NCI-H128 (cell line): ENCODE data around the gene LBH.

Source experiments
- DNase-seq: peaks from one replicate; lab custom pipeline; 2025; ENCODE audit not compliant: unreplicated experiment; lab: John Stamatoyannopoulos, UW

Gene LBH

GRCh38 chr2:30216157-30216556 lies 15.2 kb upstream of the LBH start:
- DNase-seq: no peak

- DNase-seq: peak; percentile 60
Measured at GRCh38 chr2:30217644-30218337, 13.5 kb upstream of the LBH start.

DNA sequence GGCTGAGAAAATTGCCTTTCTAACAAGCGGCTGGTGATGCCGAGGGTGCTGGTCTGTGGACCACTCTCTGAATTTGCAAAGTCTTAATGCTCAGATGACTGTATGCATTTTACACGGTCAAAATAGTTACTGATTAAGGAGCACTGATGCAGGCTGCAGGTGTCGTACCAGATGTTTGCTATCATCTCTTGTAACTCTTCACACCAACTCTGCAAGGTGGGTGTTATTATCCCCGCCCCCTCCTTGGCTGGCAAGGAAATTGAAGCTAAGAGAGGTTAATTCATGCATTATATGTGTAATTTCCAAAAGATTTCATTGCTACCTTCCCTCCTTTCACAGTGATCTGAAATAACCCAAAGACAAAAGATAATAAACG lies 13.0 kb upstream of the LBH start:
- no peak for DNase-seq

- no peak for DNase-seq
Measured at GRCh38 chr2:30218814-30219213, 12.5 kb upstream of the LBH start.

GRCh38 chr2:30219886-30220875 lies 11.2 kb upstream of the LBH start:
- no peak for DNase-seq

DNA sequence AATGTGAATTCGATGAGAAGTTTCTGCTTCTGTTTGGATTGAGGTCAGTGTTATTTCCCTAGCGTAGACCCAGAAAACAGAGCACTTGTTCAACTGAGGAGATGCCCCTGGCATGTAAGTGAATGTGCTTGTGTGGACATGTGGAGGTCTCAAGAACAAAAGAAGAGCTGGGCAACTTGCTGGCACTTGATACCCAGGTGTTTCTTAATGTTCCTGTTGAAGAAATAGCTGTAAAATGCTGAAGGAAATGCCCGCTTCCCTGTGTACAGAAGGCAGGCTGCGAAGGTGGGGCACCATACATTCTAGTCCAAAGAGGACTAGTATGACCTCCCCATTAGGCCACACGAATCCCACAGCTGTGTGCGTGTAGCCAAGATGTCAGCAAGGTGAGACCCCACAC lies 9.8 kb upstream of the LBH start:
- no peak for DNase-seq

DNA sequence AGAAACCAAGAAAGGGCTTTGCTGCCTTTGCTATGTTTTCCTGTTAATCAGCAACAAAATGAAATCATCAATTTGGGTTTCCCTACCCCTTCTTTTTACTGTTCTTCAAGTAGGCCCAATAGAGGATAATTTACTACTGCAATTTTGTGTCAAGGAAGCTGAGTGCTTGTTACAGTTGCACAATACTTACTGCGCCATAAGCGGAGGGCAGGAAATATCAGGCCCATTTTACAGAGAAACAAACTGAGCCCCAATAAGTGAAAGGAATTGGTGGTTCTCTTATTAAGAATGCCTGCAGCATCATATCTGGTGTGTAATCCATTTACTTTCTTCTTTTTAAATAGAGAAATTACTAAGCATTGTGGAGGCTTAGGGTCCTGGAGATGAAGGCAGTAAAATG lies 9.3 kb upstream of the LBH start:
- no peak for DNase-seq

DNA sequence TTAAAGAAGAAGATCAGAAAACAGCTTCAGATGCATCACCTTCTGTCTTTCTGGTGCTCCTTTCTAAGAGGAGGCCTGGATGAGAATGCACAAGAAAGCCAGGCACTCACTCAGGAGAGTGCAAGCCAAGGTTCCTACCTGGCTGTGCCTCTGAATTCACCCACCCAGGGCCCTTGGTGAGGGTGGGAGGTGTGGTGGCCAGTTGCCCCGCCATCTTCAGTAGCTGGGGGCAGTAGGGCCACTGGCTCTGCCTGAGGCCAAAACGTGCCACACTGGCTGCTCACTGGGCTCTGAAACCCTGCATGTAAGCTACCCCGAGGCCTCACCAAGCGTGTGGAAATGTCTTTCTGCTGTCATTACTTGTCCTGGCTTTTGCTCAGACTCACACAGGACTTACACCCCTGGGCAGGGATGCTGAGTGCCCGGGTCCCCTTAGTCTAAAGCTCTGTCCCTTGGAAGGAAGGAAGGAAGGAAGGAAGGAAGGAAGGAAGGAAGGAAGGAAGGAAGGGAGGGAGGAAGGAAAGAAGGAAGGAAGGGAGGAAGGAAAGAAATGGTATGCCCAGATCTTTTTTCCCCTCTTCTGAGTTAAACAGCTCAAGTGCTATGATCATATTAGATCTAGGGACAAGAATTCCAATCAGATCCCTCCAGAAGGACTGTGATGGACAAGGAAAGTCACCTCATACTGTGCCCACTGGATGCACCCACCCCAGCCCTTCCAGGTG lies 8.5 kb upstream of the LBH start:
- no peak for DNase-seq

DNA sequence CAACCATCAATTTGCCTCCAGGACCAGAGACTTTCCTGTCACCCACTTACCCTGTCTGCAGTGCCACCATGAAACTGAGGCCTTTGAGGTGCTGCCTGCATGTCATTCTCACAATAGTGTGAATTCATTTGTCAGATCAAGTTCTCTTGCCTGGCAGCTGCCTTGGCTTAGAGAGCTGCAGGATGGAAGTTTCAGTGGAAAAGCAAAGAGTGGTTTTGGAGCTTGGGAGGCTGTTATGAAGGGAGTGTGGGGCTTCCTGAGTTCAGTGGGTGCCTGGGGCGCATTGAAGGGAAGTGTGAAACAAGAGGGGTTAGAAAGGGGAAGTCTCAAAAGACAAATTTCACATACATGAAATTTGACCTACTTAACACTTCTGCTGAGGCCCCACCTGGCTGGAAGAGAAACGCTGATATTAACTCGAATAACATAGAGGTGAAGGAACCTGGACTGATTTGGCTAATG lies 7.9 kb upstream of the LBH start:
- no peak for DNase-seq

- no peak for DNase-seq
Measured at GRCh38 chr2:30224151-30224550, 7.2 kb upstream of the LBH start.

GRCh38 chr2:30225131-30225762 lies 6.1 kb upstream of the LBH start:
- DNase-seq: peak; percentile 35

GRCh38 chr2:30226144-30227032 lies 4.9 kb upstream of the LBH start:
- DNase-seq: no peak

- no peak for DNase-seq
Measured at GRCh38 chr2:30229596-30229995, 1.7 kb upstream of the LBH start.

- no peak for DNase-seq
Measured at GRCh38 chr2:30230497-30231211, 680 bp upstream of the LBH start.

GRCh38 chr2:30231996-30232800 lies 864 bp downstream of the LBH start:
- DNase-seq: no peak

DNA sequence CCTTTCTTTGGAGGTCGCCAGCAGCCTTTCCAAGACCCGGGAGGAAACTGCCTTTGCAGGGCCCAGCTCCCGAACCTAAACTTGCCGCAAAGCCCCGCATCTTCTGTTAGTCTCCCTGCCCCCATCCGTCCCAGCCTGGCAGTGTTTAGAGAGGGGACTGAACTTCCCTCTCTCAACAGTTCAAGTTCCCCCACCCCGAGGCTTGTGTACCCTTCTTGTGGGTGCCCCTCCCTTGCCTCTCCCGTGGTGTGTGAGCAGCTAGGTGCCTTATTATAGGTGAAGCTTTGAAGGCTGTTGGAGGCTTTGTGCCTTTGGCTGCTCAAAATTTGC lies 1.4 kb downstream of the LBH start:
- DNase-seq: no peak

DNA sequence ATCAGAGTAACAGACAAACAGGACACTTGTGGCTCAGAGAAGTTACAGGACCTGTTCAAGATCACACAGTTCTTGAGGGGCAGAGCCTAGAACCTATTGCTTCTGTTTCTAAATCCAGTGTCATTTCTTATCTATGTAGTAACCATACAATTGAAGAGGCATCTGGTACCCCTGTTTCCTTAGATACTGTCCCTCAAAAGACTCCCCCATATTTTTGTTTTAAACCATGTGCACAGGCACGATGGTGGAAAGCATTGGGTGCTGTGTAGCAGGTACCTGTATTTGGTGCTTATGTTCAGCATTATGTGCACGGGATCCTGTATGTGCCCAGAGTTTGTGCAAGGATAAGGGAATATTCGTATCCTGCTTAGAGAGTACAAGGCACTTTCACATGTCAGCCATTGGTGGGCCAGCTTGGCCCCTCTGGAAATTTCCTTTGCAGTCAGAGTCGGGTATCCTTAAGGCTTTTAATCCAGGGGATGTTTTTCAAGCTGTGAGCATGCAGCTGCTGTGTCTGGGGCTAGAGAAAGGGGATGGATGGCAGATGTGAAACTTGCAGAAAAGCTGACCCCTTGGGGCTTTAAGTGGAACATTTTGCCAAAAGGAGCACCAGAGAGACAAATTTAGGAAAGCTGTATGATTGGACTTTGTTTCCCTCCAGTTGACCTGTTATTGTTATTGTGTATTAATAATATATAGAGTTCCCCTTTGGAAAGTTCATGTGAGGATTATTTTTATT lies 2.1 kb downstream of the LBH start:
- DNase-seq: no peak
